Transverse colon (tissue), 4 donors: ENCODE results near the gene CECR2. TPM values are rescaled to one million over a fixed set of nuclear protein-coding genes. Genes with fewer than 3 reads are reported as not detected.

Experiments used
- DNase-seq: peaks from one replicate; pipeline ENCODE4 v3.0.0-alpha.2; 2019
- H3K27ac ChIP-seq, 4 donors: fragments of 200-600 bp; sonication (generic); 2 replicates each; pipeline ENCODE4 v1.5.1; 2016 to 2018; ENCODE audit warnings: inconsistent platforms in 4 of 4
- H3K27me3 ChIP-seq: fragments of 200-600 bp; sonication (generic); 2 replicates; pipeline ENCODE4 v1.5.1; 2017; ENCODE audit warnings: inconsistent platforms
- H3K36me3 ChIP-seq, 4 donors: fragments of 200-600 bp; sonication (generic); 2 replicates each; pipeline ENCODE4 v1.5.1; 2017 to 2019; ENCODE audit warnings: inconsistent platforms in 4 of 4
- H3K4me1 ChIP-seq, 4 donors: fragments of 200-600 bp; sonication (generic); 2 replicates each; pipeline ENCODE4 v1.5.1; 2017 to 2020; ENCODE audit warnings: inconsistent platforms in 4 of 4
- H3K4me3 ChIP-seq, 4 donors: fragments of 200-600 bp; sonication (generic); 1 replicate in 1 of 4; 2 replicates in 3 of 4; pipeline versions ENCODE4 v1.5.1 to v1.6.1; 2017 to 2019; ENCODE audit warnings: inconsistent platforms in 4 of 4
- H3K9me3 ChIP-seq, 2 donors: fragments of 200-600 bp; sonication (generic); 2 replicates each; pipeline ENCODE4 v1.5.1; 2017 to 2019; ENCODE audit warnings: inconsistent platforms in 2 of 2
- EP300 ChIP-seq: sonication (generic); formaldehyde crosslinking; IDR thresholded peaks from one replicate; pipeline ENCODE4 v1.6.1; 2017; ENCODE audit warnings: antibody characterized with exemption, low read depth
- POLR2A ChIP-seq: fragments of 450-650 bp; IDR thresholded peaks from one replicate; pipeline ENCODE4 v1.6.1; 2016; ENCODE audit warnings: antibody characterized with exemption, mild to moderate bottlenecking, moderate library complexity
- POLR2AphosphoS5 ChIP-seq, 3 donors: sonication (generic); formaldehyde crosslinking; IDR thresholded peaks; one replicate each; pipeline ENCODE4 v1.6.1; 2016; ENCODE audit warnings: antibody characterized with exemption in 3 of 3
- whole genome bisulfite sequencing, 2 donors: methylation state at CpG; one replicate each; pipeline ENCODE4 v1.1.5; 2018; ENCODE audit warnings: low coverage in 1 of 2; 5-methylcytosine and 5-hydroxymethylcytosine counted together
- in situ Hi-C, 4 donors: fragments of 200-750 bp; cut with MboI; loops; one replicate each; pipeline versions ENCODE4 v1.15.0 to v1.15.1; 2017; ENCODE audit warnings: low sequenced_read_pairs in 3 of 4, low pct_ligation_motif_present in 1 of 4, low pct_unique_long_range_greater_than_20kb in 1 of 4
- intact Hi-C: fragments of 100-400 bp; cut with DNase I; formaldehyde crosslinking; loops from one replicate; pipeline ENCODE4 v1.15.1; 2023; ENCODE audit warnings: low total_unique reads
- total RNA-seq, 4 donors: library from RNA; depleted of rRNA; stranded (reverse); fragments of >200 nt; gene quantifications; one replicate each; pipeline ENCODE4 v1.1.0, GENCODE V29; 2016
- TF ChIP-seq, protein P1 (sequence below), 5 experiments: fragments of 200-600 bp in 3 of 5; fragments of 450-650 bp in 2 of 5; sonication (generic) in 3 of 5; IDR thresholded peaks; 1 replicate in 2 of 5; 2 replicates in 3 of 5; pipeline ENCODE4 v1.5.1; 2016 to 2017; ENCODE audit warnings: antibody characterized with exemption in 5 of 5, inconsistent platforms in 3 of 5, mild to moderate bottlenecking in 2 of 5, moderate library complexity in 1 of 5

CECR2 gene
- total RNA-seq, 4 donors from 2014 or later = 0.14 to 0.64 (median 0.60) TPM; not detected in 1

- Histone ChIP-seq H3K4me1 (no peaks in the 10 kb centered on the region), H3K36me3 (no peaks in the 10 kb centered on the region), H3K4me3 (no peak overlapping the region), H3K27me3 (no peaks in the 10 kb centered on the region), H3K27ac (no peak overlapping the region), H3K9me3 (no peaks in the 10 kb centered on the region)
- in situ Hi-C loops = no loop called here
- no peak for DNase-seq
- TF ChIP-seq POLR2A = no peak
- TF ChIP-seq, protein P1, sequence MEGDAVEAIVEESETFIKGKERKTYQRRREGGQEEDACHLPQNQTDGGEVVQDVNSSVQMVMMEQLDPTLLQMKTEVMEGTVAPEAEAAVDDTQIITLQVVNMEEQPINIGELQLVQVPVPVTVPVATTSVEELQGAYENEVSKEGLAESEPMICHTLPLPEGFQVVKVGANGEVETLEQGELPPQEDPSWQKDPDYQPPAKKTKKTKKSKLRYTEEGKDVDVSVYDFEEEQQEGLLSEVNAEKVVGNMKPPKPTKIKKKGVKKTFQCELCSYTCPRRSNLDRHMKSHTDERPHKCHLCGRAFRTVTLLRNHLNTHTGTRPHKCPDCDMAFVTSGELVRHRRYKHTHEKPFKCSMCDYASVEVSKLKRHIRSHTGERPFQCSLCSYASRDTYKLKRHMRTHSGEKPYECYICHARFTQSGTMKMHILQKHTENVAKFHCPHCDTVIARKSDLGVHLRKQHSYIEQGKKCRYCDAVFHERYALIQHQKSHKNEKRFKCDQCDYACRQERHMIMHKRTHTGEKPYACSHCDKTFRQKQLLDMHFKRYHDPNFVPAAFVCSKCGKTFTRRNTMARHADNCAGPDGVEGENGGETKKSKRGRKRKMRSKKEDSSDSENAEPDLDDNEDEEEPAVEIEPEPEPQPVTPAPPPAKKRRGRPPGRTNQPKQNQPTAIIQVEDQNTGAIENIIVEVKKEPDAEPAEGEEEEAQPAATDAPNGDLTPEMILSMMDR (IDR thresholded peaks at IDR 0.05) = no peak
- no peak for TF ChIP-seq EP300
- TF ChIP-seq POLR2AphosphoS5 (IDR thresholded peaks at IDR 0.05) = no peak
- intact Hi-C loops = no loop called here
- WGBS, 2 donors = 94% methylated on average over 14 of the region's 14 CpGs; no CpG with 5 or more reads in 1 of the 2 donors
These were observed 173.2 kb downstream of the CECR2 start for GRCh38 chr22:17542452-17542851.

DNA sequence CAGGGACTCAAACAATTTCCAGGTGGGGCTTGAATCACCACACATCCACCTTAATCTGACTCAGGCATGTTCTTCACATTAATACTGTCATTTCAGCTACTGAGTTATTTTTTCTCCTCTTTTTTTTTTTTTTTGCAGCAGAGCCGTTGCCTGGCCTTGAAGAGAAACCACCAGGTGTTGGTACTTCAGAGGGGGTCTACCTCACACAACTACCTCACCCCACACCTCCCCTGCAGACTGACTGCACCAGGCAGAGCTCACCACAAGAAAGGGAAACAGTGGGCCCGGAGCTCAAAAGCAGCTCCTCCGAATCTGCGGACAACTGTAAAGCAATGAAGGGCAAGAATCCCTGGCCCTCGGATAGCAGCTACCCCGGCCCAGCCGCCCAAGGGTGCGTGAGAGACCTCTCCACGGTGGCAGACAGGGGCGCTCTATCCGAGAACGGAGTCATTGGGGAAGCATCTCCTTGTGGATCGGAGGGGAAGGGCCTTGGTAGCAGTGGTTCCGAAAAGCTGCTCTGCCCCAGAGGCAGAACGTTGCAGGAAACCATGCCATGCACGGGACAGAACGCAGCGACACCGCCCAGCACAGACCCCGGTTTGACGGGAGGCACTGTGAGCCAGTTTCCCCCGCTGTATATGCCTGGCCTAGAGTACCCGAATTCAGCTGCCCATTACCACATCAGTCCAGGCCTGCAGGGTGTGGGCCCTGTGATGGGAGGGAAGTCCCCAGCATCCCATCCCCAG is 178.9 kb downstream of the CECR2 start:
- no peaks in the 10 kb centered on the region for H3K27me3 ChIP-seq
- H3K4me3 ChIP-seq = no peak overlapping the region
- intact Hi-C loops (no loop called here), in situ Hi-C loops (no loop called here)
- no peaks in the 10 kb centered on the region for H3K9me3 ChIP-seq
- no peak for TF ChIP-seq EP300
- TF ChIP-seq, protein P1 (IDR thresholded peaks at IDR 0.05) = no peak
- no peak for TF ChIP-seq POLR2AphosphoS5 (IDR thresholded peaks at IDR 0.05)
- no peak for TF ChIP-seq POLR2A
- no peak overlapping the region for H3K27ac ChIP-seq
- H3K36me3 ChIP-seq = no peaks in the 10 kb centered on the region
- DNase-seq = no peak
- 91 to 93% methylated on average over 7 to 23 of the region's 23 CpGs for WGBS, 2 donors
- H3K4me1 ChIP-seq = no peaks in the 10 kb centered on the region

GRCh38 chr22:17548756-17549035 is 179.4 kb downstream of the CECR2 start:
- H3K9me3 ChIP-seq = no peaks in the 10 kb centered on the region
- TF ChIP-seq EP300 = no peak
- no peak for TF ChIP-seq POLR2A
- TF ChIP-seq POLR2AphosphoS5 (IDR thresholded peaks at IDR 0.05) = no peak
- TF ChIP-seq, protein P1 (IDR thresholded peaks at IDR 0.05) = no peak
- no peak overlapping the region for H3K27ac ChIP-seq
- H3K36me3 ChIP-seq = no peaks in the 10 kb centered on the region
- in situ Hi-C loops = no loop called here
- no peak overlapping the region for H3K4me3 ChIP-seq
- intact Hi-C loops = no loop called here
- WGBS, 2 donors = 95% methylated on average over 5 of the region's 5 CpGs; no CpG with 5 or more reads in 1 of the 2 donors
- DNase-seq = no peak
- no peaks in the 10 kb centered on the region for H3K4me1 ChIP-seq
- H3K27me3 ChIP-seq = no peaks in the 10 kb centered on the region

DNA sequence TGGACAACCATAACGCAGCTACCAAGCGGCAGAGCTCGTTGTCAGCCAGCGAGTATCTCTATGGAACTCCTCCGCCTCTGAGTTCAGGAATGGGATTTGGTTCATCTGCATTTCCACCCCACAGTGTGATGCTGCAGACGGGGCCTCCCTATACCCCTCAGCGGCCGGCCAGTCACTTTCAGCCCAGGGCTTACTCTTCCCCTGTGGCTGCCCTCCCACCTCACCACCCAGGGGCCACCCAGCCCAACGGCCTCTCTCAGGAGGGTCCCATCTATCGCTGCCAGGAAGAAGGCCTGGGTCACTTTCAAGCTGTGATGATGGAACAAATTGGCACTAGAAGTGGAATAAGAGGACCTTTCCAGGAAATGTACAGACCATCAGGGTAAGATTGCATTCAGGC is 179.9 kb downstream of the CECR2 start:
- in situ Hi-C loops = no loop called here
- Histone ChIP-seq H3K4me3 (no peak overlapping the region), H3K27ac (no peak overlapping the region), H3K27me3 (no peaks in the 10 kb centered on the region), H3K9me3 (no peaks in the 10 kb centered on the region), H3K36me3 (no peaks in the 10 kb centered on the region), H3K4me1 (peaks cover 0 to 3% (median 0%) of the 10 kb centered on the region in 4 donors)
- intact Hi-C loops = no loop called here
- TF ChIP-seq, protein P1 (IDR thresholded peaks at IDR 0.05) = no peak
- no peak for TF ChIP-seq POLR2A
- TF ChIP-seq EP300 = no peak
- TF ChIP-seq POLR2AphosphoS5 (IDR thresholded peaks at IDR 0.05) = no peak
- 83 to 84% methylated on average over 2 to 7 of the region's 10 CpGs for WGBS, 2 donors
- DNase-seq = no peak
